HL-60 (cell line): ENCODE measurements around the gene TTLL13.
A peak's percentile ranks its signal among the peaks of the same experiment; 100 is the strongest.

Experiments
- DNase-seq, 2 experiments: peaks; one replicate each; pipeline ENCODE4 v3.0.0-alpha.2; 2010 to 2020; ENCODE audit warnings: low read depth in 1 of 2, low spot score in 1 of 2
- H3K27ac ChIP-seq: fragments of 250-450 bp; sonication (Bioruptor Pico); replicated peaks from 2 replicates; pipeline ENCODE4 v1.5.1; 2020; ENCODE audit warnings: mild to moderate bottlenecking, moderate library complexity
- H3K27me3 ChIP-seq: fragments of 250-450 bp; sonication (Bioruptor Pico); 2 replicates; pipeline ENCODE4 v1.5.1; 2021; ENCODE audit warnings: mild to moderate bottlenecking, moderate library complexity; ENCODE audit not compliant: insufficient read depth, poor library complexity, severe bottlenecking
- H3K4me3 ChIP-seq: replicated peaks from 2 replicates; pipeline ENCODE4 v1.5.1; 2011; ENCODE audit warnings: mild to moderate bottlenecking, control low read depth, low read length; ENCODE audit not compliant: insufficient read depth
- GABPA ChIP-seq: IDR thresholded peaks from 2 replicates; pipeline ENCODE4 v1.6.1; 2012; ENCODE audit warnings: low read depth
- POLR2AphosphoS5 ChIP-seq: IDR thresholded peaks from 2 replicates; pipeline ENCODE4 v1.6.1; 2012; ENCODE audit warnings: low read depth
- SPI1 ChIP-seq: IDR thresholded peaks from 2 replicates; pipeline ENCODE4 v1.6.1; 2012; ENCODE audit warnings: low read depth, mild to moderate bottlenecking, borderline replicate concordance
- TF ChIP-seq, protein P1 (sequence below): IDR thresholded peaks from 2 replicates; pipeline ENCODE4 v1.6.1; 2012; ENCODE audit warnings: low read depth; ENCODE audit not compliant: insufficient replicate concordance
- TF ChIP-seq, protein P2 (sequence below): IDR thresholded peaks from one replicate; pipeline ENCODE4 v1.5.1; 2011; ENCODE audit warnings: low read length, control low read depth, inconsistent platforms; ENCODE audit not compliant: insufficient read depth

Gene TTLL13

DNA sequence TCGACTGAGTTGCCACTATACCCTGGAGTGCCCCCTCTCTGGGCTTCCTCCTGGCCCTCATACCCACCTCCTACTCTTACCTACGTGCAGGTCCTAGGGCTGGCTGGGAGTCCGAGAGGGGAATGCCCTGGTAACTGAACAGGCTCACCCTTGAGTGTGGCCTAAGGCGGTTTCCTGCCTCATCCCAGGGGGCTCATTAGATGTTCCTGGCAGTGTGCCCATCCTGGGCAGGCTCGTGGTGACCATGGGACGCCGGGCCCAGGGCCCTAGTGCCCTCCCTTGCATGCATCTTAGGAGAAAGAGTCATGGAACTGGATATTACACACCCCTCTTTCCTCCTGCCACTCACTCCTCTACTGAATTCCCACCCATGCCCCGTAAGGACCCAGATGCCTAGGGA, 45.4 kb upstream of the TTLL13 start:
- Histone ChIP-seq H3K27ac (no peak overlapping the region), H3K27me3 (no peaks in the 10 kb centered on the region), H3K4me3 (no peak overlapping the region)
- no peak for TF ChIP-seq SPI1
- TF ChIP-seq, protein P1, sequence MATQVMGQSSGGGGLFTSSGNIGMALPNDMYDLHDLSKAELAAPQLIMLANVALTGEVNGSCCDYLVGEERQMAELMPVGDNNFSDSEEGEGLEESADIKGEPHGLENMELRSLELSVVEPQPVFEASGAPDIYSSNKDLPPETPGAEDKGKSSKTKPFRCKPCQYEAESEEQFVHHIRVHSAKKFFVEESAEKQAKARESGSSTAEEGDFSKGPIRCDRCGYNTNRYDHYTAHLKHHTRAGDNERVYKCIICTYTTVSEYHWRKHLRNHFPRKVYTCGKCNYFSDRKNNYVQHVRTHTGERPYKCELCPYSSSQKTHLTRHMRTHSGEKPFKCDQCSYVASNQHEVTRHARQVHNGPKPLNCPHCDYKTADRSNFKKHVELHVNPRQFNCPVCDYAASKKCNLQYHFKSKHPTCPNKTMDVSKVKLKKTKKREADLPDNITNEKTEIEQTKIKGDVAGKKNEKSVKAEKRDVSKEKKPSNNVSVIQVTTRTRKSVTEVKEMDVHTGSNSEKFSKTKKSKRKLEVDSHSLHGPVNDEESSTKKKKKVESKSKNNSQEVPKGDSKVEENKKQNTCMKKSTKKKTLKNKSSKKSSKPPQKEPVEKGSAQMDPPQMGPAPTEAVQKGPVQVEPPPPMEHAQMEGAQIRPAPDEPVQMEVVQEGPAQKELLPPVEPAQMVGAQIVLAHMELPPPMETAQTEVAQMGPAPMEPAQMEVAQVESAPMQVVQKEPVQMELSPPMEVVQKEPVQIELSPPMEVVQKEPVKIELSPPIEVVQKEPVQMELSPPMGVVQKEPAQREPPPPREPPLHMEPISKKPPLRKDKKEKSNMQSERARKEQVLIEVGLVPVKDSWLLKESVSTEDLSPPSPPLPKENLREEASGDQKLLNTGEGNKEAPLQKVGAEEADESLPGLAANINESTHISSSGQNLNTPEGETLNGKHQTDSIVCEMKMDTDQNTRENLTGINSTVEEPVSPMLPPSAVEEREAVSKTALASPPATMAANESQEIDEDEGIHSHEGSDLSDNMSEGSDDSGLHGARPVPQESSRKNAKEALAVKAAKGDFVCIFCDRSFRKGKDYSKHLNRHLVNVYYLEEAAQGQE, result no peak
- TF ChIP-seq GABPA, result no peak
- TF ChIP-seq POLR2AphosphoS5, result no peak
- TF ChIP-seq, protein P2, sequence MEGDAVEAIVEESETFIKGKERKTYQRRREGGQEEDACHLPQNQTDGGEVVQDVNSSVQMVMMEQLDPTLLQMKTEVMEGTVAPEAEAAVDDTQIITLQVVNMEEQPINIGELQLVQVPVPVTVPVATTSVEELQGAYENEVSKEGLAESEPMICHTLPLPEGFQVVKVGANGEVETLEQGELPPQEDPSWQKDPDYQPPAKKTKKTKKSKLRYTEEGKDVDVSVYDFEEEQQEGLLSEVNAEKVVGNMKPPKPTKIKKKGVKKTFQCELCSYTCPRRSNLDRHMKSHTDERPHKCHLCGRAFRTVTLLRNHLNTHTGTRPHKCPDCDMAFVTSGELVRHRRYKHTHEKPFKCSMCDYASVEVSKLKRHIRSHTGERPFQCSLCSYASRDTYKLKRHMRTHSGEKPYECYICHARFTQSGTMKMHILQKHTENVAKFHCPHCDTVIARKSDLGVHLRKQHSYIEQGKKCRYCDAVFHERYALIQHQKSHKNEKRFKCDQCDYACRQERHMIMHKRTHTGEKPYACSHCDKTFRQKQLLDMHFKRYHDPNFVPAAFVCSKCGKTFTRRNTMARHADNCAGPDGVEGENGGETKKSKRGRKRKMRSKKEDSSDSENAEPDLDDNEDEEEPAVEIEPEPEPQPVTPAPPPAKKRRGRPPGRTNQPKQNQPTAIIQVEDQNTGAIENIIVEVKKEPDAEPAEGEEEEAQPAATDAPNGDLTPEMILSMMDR, result no peak
- no peak for DNase-seq

DNA sequence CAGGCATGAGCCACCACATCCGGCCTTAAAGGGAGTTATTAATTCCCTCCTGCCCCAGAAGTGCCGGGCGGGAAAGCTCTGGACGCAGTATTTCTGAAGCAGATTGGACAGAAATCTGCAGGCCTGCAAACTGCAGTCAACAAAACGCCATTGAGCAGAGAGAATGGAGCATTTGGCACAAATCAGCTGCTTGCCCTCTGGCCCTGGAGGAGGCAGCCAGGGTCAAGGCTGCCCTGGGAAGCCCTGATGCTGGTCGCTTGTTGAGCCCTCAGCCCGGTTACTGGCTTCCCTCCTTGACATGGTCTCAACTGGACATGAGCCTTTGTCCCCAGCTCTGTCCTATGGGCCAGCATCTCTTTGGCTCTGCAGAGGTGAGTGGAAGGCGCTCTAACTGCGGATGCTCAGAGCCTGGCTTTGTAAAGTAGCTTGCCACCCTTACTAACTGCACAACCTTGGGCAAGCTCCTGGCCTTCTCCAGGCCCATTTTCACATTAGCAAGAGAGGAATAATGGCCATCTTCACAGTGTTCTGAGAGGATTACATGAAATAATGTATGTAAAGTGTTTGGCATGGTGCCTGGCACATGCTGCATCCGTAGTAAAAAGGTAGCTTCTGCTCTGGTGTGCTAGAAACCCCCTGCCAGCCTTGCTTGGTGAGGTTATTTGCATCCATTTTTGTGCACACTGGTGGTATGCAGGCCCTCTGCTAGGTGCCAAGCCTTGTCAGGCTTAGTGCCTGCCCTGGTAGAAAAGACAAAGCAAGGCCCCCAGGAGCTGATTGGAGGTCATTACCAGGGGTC, 44.1 kb upstream of the TTLL13 start:
- Histone ChIP-seq H3K27ac (no peak overlapping the region), H3K4me3 (no peak overlapping the region), H3K27me3 (no peaks in the 10 kb centered on the region)
- no peak for TF ChIP-seq GABPA
- TF ChIP-seq, protein P2, result no peak
- TF ChIP-seq, protein P1, result no peak
- no peak for TF ChIP-seq SPI1
- no peak for TF ChIP-seq POLR2AphosphoS5
- DNase-seq, result no peak

DNA sequence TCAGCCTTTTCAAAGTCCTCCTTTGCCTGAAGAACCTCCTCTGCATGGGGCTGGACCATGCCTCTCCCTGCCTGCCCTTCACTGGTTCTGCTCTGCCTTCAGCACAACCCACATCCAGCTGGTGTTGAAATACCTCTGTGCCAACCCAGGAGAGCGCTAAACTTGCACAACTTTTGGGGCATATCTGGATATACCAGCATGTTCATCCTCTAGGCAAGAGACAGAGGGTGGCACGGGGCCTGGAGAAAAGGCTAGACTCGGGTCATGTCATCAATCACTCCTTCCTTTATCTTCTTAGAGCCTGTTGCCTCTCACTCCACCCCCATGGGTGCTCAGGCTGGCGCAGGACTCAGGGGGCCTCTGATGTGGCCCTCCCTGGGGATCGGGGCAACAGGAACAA, 43.5 kb upstream of the TTLL13 start:
- no peak overlapping the region for H3K27ac ChIP-seq
- DNase-seq, result peak; percentile 84 to 90
- no peaks in the 10 kb centered on the region for H3K27me3 ChIP-seq
- TF ChIP-seq SPI1 (no peak), GABPA (no peak), POLR2AphosphoS5 (no peak)
- TF ChIP-seq, protein P1, result no peak
- TF ChIP-seq, protein P2, result no peak
- no peak overlapping the region for H3K4me3 ChIP-seq
